Measurements from ENCODE around the gene KCTD13.

GRCh38 chr16:29920288-29921033 lies 5.6 kb downstream of the KCTD13 start:
- TF ChIP-seq POLR2A (IDR thresholded peaks at IDR 0.05; ENCODE audit: low read length): no peak
- TF ChIP-seq SREBF2 (IDR thresholded peaks at IDR 0.05): no peak
- no peak for TF ChIP-seq RCOR1 (IDR thresholded peaks at IDR 0.05; ENCODE audit: low read depth, low read length)
- no peak for TF ChIP-seq CTCF (IDR thresholded peaks at IDR 0.05)
- no peak for TF ChIP-seq KDM1A (IDR thresholded peaks at IDR 0.05; ENCODE audit: low read depth)
- no peak for TF ChIP-seq SMC3 (IDR thresholded peaks at IDR 0.05)
- no peak for TF ChIP-seq MAFK (IDR thresholded peaks at IDR 0.05; ENCODE audit: partially characterized antibody)
- no peak for TF ChIP-seq NFE2L2 (conservative IDR thresholded peaks at IDR 0.05; ENCODE audit: low read length)
- no peak for TF ChIP-seq RAD21 (conservative IDR thresholded peaks at IDR 0.05 in 1 of 2, IDR thresholded peaks at IDR 0.05 in 1 of 2)
- TF ChIP-seq RFX5 (IDR thresholded peaks at IDR 0.05): no peak
- TF ChIP-seq ESRRA (IDR thresholded peaks at IDR 0.05; ENCODE audit: borderline replicate concordance, low read length): no peak
- no peak for TF ChIP-seq HDAC2 (IDR thresholded peaks at IDR 0.05)
- no peak for TF ChIP-seq RARB (CRISPR knock-in tag; IDR thresholded peaks at IDR 0.05)

Measured in A549 (cell line).